Measurements from ENCODE around the gene ZBTB7B.

ZBTB7B gene

GRCh38 chr1:155052439-155053395 is 50.1 kb downstream of the ZBTB7B start:
- peak in 1 of 56 donors; percentile 9 for DNase-seq

DNA sequence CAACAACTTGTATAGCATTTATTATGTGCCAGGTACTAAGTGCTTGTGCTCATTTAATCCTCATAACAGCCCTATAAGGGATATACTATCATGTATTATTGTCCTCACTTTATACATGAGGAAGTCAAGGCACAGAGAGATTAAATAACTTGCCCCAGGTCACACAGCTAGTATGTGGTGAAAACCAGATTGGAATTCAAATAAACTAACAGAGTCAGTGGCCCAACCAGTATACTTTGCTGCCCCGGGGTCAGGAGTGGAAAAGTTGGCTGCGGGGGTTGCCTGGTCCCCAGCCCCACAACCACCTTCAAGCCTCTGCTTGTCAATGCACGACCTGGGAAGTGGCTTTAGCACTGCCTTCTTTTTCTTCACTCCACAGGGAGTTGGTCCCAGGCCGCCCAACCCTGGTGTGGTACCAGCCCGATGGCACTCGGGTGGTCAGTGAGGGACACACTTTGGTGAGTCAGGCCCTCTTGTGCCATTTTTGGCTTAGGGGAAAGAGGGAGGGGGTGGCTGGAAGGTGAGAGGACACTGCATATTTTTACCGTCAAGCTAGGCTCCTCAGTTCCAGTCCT is 51.0 kb downstream of the ZBTB7B start:
- DNase-seq: no peak

DNA sequence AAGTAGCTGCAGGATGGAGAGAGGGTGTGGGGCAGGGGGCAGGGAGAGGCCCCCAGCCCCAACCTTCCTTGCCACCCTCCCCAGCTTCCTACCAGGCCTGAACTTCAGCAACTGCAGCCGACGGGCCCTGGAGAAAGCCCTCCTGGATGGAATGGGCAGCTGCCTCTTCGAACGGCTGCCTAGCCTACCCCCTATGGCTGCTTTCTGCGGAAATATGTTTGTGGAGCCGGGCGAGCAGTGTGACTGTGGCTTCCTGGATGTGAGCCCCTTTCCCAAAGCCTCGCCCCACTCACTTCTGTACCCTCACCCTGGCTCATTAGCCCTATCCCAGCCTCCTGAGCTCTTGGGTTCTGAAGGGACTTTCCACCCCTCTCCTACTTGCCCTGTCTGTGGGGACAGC is 54.5 kb downstream of the ZBTB7B start:
- no peak for DNase-seq

DNA sequence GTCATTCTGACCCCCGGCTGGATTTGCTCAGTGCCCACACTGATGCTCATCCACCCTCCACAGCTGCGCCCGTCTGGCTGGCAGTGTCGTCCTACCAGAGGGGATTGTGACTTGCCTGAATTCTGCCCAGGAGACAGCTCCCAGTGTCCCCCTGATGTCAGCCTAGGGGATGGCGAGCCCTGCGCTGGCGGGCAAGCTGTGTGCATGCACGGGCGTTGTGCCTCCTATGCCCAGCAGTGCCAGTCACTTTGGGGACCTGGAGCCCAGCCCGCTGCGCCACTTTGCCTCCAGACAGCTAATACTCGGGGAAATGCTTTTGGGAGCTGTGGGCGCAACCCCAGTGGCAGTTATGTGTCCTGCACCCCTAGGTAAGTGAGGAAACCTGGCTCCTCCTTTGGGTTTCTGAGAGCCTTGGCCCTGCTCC is 55.2 kb downstream of the ZBTB7B start:
- no peak for DNase-seq

DNA sequence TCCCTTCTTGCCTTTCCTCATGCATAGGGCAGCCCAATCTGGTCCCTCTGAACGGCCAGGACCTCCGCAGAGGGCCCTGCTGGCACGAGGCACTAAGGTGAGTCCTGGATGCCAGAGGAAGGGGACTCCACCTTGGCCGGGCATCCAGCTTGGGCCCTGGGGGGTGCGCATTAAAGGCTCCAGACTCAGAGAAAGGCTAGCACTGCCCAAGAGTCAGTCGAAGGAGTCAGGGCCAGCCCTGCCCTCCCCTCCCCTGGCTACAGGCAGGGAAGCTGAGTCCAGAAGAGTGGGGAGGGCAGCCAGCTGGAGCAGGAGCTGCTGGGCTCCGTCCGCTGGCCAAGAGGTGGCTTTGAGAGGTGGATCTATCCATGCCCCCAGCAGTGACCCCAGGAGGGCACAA is 58.1 kb downstream of the ZBTB7B start:
- no peak for DNase-seq

- peak in 49 of 56 donors; percentile 11 to 84 (median 49) for DNase-seq
These were observed 59.0 kb downstream of the ZBTB7B start for GRCh38 chr1:155061381-155062150.

DNA sequence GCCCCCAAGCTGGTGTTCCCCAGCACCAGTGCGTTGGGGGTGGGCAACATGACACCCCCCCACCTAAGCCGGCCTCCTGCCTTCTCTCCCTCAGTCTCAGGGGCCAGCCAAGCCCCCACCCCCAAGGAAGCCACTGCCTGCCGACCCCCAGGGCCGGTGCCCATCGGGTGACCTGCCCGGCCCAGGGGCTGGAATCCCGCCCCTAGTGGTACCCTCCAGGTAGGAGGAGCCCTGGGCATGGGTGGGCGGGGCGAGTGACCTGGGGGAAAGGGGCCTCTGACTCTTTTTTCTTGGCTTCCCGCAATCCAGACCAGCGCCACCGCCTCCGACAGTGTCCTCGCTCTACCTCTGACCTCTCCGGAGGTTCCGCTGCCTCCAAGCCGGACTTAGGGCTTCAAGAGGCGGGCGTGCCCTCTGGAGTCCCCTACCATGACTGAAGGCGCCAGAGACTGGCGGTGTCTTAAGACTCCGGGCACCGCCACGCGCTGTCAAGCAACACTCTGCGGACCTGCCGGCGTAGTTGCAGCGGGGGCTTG is 59.6 kb downstream of the ZBTB7B start:
- no peak for DNase-seq

GRCh38 chr1:155062702-155063411 is 60.3 kb downstream of the ZBTB7B start:
- peak in 8 of 56 donors; percentile 4 to 28 (median 12) for DNase-seq

- DNase-seq: peak in 36 of 56 donors; percentile 10 to 71 (median 43)
These were observed 61.0 kb downstream of the ZBTB7B start, which contains the start of gene EFNA4 for GRCh38 chr1:155063550-155064110. Gene EFNA4, plus strand, starts transcription at chr1:155063740. Its CDS starts 84 bp downstream, at chr1:155063824.

- peak in 3 of 56 donors; percentile 30 to 55 (median 39) for DNase-seq
These were observed 61.7 kb downstream of the ZBTB7B start for GRCh38 chr1:155064111-155064831.

DNA sequence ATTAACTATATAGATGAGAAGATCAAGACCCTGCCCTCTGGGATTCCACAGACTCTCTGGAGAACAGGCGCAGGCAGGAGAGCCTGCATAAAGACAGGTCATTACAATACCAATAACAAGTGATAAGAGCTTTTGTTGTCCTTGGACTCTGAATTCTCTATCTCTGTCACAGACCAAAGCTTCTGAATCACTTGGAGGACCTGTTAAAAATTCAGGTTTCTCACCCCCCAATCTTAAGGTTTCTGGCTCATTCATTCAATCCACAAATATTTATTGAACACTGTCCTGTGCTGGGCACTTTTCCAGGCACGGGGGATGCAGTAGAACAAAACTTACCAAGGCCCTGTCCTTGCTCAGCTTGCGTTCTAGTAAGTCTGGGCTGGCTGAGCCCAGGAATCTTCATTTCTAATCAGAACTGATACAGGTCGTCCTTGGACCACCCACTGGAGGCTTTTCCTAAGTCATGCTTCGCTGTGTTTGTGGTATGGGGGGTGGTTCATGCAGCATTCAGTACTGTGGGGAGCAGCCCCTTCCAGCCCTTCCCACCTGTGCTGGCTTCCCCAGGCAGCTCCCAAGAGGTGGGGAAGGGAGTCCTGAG is 62.3 kb downstream of the ZBTB7B start:
- DNase-seq: no peak

GRCh38 chr1:155066777-155067176 is 64.2 kb downstream of the ZBTB7B start:
- no peak for DNase-seq

Measured in amygdala (tissue), 56 donors.